HG03571 (cell line): ENCODE results near the gene DHX32.
A peak's percentile ranks its signal among the peaks of the same experiment; 100 is the strongest.

Experiments
- ATAC-seq: cut with Tn5 transposase; IDR thresholded peaks from one replicate; pipeline ENCODE4 v1.9.1; 2021; ENCODE audit not compliant: unreplicated experiment

The DHX32 gene

GRCh38 chr10:125850766-125851731 lies 30.0 kb downstream of the DHX32 start:
- ATAC-seq, result no peak

GRCh38 chr10:125849448-125849847 lies 31.6 kb downstream of the DHX32 start:
- no peak for ATAC-seq

- ATAC-seq, result no peak
Measured at GRCh38 chr10:125848857-125849256, 32.2 kb downstream of the DHX32 start.

- ATAC-seq, result no peak
Measured at GRCh38 chr10:125848371-125848770, 32.7 kb downstream of the DHX32 start.

- no peak for ATAC-seq
Measured at GRCh38 chr10:125846894-125847293, 34.2 kb downstream of the DHX32 start.

- ATAC-seq, result no peak
Measured at GRCh38 chr10:125845617-125846016, 35.5 kb downstream of the DHX32 start.

GRCh38 chr10:125844751-125845221 lies 36.3 kb downstream of the DHX32 start:
- no peak for ATAC-seq

GRCh38 chr10:125843603-125844329 lies 37.3 kb downstream of the DHX32 start:
- no peak for ATAC-seq

GRCh38 chr10:125840955-125841354 lies 40.1 kb downstream of the DHX32 start:
- ATAC-seq, result no peak

- no peak for ATAC-seq
Measured at GRCh38 chr10:125840406-125840805, 40.7 kb downstream of the DHX32 start.

- no peak for ATAC-seq
Measured at GRCh38 chr10:125838802-125839575, 42.1 kb downstream of the DHX32 start.

- no peak for ATAC-seq
Measured at GRCh38 chr10:125836746-125837145, 44.3 kb downstream of the DHX32 start.

- ATAC-seq, result no peak
Measured at GRCh38 chr10:125828311-125828710, 52.8 kb downstream of the DHX32 start.

- no peak for ATAC-seq
Measured at GRCh38 chr10:125827133-125827532, 54.0 kb downstream of the DHX32 start.

- no peak for ATAC-seq
Measured at GRCh38 chr10:125824736-125825135, 56.4 kb downstream of the DHX32 start.

- ATAC-seq, result no peak
Measured at GRCh38 chr10:125823663-125824251, 57.3 kb downstream of the DHX32 start.

- peak; percentile 78 for ATAC-seq
Measured at GRCh38 chr10:125822878-125823662, 58.0 kb downstream of the DHX32 start, which contains the start of the genes BCCIP and UROS. TSS of gene BCCIP (plus strand) at chr10:125823546. CDS start at chr10:125823558, 12 bp downstream. TSS of gene UROS (minus strand) at chr10:125823258. CDS start at chr10:125816499, 6,759 bp downstream.

GRCh38 chr10:125820701-125821100 lies 60.4 kb downstream of the DHX32 start:
- peak; percentile 49 for ATAC-seq

- ATAC-seq, result no peak
Measured at GRCh38 chr10:125817337-125817946, 63.6 kb downstream of the DHX32 start.
